AG09319 (cell line): ENCODE measurements around the gene PFKFB3.
"Not testable (repeated sequence)": the region's sequence is repeated elsewhere in the genome, so short reads cannot be mapped to it uniquely, and the experiment has no call there.

Source experiments
- DNase-seq: peaks from one replicate; pipeline ENCODE4 v3.0.0-alpha.2; 2010; ENCODE audit warnings: low read depth; ENCODE audit errors: extremely low read depth
- CTCF ChIP-seq: IDR thresholded peaks from 2 replicates; pipeline ENCODE4 v1.5.1; 2011; ENCODE audit warnings: low read depth, mild to moderate bottlenecking, inconsistent platforms, low read length, moderate library complexity

Gene PFKFB3

GRCh38 chr10:6282454-6282958, 79.8 kb downstream of the PFKFB3 start:
- no peak for DNase-seq
- TF ChIP-seq CTCF, result no peak

GRCh38 chr10:6283655-6284054, 80.9 kb downstream of the PFKFB3 start:
- TF ChIP-seq CTCF, result no peak
- no peak for DNase-seq

GRCh38 chr10:6290621-6291020, 87.9 kb downstream of the PFKFB3 start:
- not testable (repeated sequence) for DNase-seq

GRCh38 chr10:6292741-6293151, 90.0 kb downstream of the PFKFB3 start:
- no peak for TF ChIP-seq CTCF
- DNase-seq, result no peak

GRCh38 chr10:6296425-6296824, 93.7 kb downstream of the PFKFB3 start:
- not testable (repeated sequence) for DNase-seq

- no peak for TF ChIP-seq CTCF
- DNase-seq, result no peak
Measured at GRCh38 chr10:6296828-6297251, 94.1 kb downstream of the PFKFB3 start.

GRCh38 chr10:6297522-6297921, 94.8 kb downstream of the PFKFB3 start:
- no peak for DNase-seq
- no peak for TF ChIP-seq CTCF

GRCh38 chr10:6297951-6298381, 95.2 kb downstream of the PFKFB3 start:
- DNase-seq, result no peak
- no peak for TF ChIP-seq CTCF
